ENCODE data around the gene CDT1. TPM values are rescaled to one million over a fixed set of nuclear protein-coding genes. Genes with fewer than 3 reads are reported as not detected.
A peak's percentile ranks its signal among the peaks of the same experiment; 100 is the strongest.

The CDT1 gene
- total RNA-seq, 1 experiment from 2014 or later = 97.7 TPM

DNA sequence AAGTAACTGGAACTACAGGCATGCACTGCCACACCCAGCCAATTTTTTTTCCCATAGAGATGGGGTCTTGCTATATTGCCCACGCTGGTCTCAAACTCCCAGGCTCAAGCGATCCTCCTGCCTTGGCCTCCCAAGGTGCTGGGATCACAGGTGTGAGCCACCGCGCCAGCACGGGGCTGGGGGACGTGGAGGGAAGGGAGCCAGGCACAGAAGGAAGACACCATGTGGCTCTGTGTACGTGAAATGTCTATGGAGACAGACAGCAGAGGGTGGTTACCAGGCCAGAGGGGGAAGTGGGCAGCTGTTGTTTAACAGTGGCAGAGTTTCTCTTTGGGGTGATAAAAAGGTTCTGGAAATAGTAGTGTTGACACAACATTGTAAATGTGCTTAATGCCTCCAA, 14.0 kb upstream of the CDT1 start:
- POLR2A ChIA-PET = no interaction called here
- TF ChIP-seq, protein P1, sequence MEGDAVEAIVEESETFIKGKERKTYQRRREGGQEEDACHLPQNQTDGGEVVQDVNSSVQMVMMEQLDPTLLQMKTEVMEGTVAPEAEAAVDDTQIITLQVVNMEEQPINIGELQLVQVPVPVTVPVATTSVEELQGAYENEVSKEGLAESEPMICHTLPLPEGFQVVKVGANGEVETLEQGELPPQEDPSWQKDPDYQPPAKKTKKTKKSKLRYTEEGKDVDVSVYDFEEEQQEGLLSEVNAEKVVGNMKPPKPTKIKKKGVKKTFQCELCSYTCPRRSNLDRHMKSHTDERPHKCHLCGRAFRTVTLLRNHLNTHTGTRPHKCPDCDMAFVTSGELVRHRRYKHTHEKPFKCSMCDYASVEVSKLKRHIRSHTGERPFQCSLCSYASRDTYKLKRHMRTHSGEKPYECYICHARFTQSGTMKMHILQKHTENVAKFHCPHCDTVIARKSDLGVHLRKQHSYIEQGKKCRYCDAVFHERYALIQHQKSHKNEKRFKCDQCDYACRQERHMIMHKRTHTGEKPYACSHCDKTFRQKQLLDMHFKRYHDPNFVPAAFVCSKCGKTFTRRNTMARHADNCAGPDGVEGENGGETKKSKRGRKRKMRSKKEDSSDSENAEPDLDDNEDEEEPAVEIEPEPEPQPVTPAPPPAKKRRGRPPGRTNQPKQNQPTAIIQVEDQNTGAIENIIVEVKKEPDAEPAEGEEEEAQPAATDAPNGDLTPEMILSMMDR (IDR thresholded peaks at IDR 0.05; ENCODE audit: insufficient read depth in 1 of 2, low read depth in 1 of 2, low read length in 1 of 2, severe bottlenecking in 1 of 2, unreplicated experiment in 1 of 2) = no peak
- intact Hi-C loops (cut with micrococcal nuclease; ENCODE audit: unreplicated experiment) = no loop called here
- CTCF ChIA-PET = interaction anchor here (2.7 kb wide), 1 partner anchor 52 kb away, joined by 8 read pairs; no protein-coding TSS in a partner anchor
- Mint-ChIP-seq H3K9me3 (ENCODE audit: unreplicated experiment) (no peaks in the 10 kb centered on the region), H3K27me3 (ENCODE audit: insufficient read depth, unreplicated experiment) (no peaks in the 10 kb centered on the region), H3K4me3 (ENCODE audit: unreplicated experiment) (no peak overlapping the region), H3K27ac (ENCODE audit: unreplicated experiment) (no peak overlapping the region), H3K36me3 (ENCODE audit: insufficient read depth, unreplicated experiment) (peaks cover 10% of the 10 kb centered on the region), H3K4me1 (ENCODE audit: low read depth, unreplicated experiment) (no peaks in the 10 kb centered on the region)
- Histone ChIP-seq H3K36me3 (ENCODE audit: control insufficient read depth, insufficient read depth, low read length) (no peaks in the 10 kb centered on the region), H3K27me3 (replicated peaks; ENCODE audit: control insufficient read depth, insufficient read depth, low read length) (no peaks in the 10 kb centered on the region), H3K4me3 (ENCODE audit: low read depth, low read length) (no peak overlapping the region), H3K9me3 (no peaks in the 10 kb centered on the region), H3K4me1 (peaks cover 12% of the 10 kb centered on the region)
- DNase-seq = no peak
- no TSS peak for BruUV-seq (replicated peaks)

DNA sequence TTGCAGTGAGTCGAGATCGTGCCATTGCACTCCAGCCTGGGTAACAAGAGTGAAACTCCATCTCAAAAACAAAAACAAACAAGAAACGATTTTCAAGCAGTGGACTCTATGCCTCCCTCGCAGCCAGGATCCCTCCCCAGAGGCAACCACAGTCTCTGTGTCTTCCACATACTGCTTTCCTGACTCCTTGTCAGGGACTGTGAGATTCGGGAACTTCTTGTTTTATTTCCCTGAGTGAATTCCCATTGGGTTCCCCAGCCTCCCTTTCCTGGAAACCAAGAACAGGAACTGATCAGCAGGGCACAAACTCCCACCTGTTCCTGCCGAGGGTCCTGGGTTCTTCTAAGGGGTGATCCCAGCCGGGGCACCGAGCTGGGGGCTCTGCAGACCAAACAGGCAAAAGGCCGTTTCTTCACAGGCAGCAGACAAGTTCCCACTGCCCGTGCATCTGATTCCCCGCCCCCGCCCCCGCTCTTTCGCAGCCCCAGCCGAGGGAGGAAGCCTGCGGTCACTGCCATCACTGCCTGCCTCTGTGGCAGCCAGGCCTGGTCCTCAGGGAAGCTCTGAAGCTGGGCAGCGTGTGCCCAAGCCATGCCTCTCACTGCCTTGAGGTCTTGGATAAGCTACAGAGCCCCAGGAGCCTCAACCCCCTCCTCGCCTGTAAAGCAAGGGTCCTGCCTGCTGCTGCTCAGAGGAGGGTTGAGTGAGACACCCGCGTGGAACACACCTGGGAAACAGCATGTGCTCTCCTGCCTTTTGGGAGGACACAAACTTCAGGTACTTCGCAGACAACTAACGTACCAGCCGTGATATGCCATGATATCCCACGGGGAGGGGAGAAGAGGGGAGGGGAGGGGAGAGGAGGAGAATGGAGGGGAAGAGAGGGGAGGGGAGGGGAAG, 13.0 kb upstream of the CDT1 start:
- Mint-ChIP-seq H3K4me1 (ENCODE audit: low read depth, unreplicated experiment) (no peaks in the 10 kb centered on the region), H3K27me3 (ENCODE audit: insufficient read depth, unreplicated experiment) (no peaks in the 10 kb centered on the region), H3K9me3 (ENCODE audit: unreplicated experiment) (no peaks in the 10 kb centered on the region), H3K4me3 (ENCODE audit: unreplicated experiment) (no peak overlapping the region), H3K27ac (ENCODE audit: unreplicated experiment) (no peak overlapping the region), H3K36me3 (ENCODE audit: insufficient read depth, unreplicated experiment) (peaks cover 10% of the 10 kb centered on the region)
- intact Hi-C loops (cut with micrococcal nuclease; ENCODE audit: unreplicated experiment) = no loop called here
- no peaks in the 10 kb centered on the region for H3K9me3 ChIP-seq
- BruUV-seq (replicated peaks) = no TSS peak
- no peaks in the 10 kb centered on the region for H3K36me3 ChIP-seq (ENCODE audit: control insufficient read depth, insufficient read depth, low read length)
- H3K4me3 ChIP-seq (ENCODE audit: low read depth, low read length) = no peak overlapping the region
- CTCF ChIA-PET = interaction anchor here (2.7 kb wide), 1 partner anchor 53 kb away, joined by 8 read pairs; no protein-coding TSS in a partner anchor
- peak in 1 of 2 experiments; percentile 4 for DNase-seq
- TF ChIP-seq, protein P1 (IDR thresholded peaks at IDR 0.05; ENCODE audit: insufficient read depth in 1 of 2, low read depth in 1 of 2, low read length in 1 of 2, severe bottlenecking in 1 of 2, unreplicated experiment in 1 of 2) = no peak
- POLR2A ChIA-PET = no interaction called here
- H3K4me1 ChIP-seq = peaks cover 11% of the 10 kb centered on the region
- H3K27me3 ChIP-seq (replicated peaks; ENCODE audit: control insufficient read depth, insufficient read depth, low read length) = no peaks in the 10 kb centered on the region

DNA sequence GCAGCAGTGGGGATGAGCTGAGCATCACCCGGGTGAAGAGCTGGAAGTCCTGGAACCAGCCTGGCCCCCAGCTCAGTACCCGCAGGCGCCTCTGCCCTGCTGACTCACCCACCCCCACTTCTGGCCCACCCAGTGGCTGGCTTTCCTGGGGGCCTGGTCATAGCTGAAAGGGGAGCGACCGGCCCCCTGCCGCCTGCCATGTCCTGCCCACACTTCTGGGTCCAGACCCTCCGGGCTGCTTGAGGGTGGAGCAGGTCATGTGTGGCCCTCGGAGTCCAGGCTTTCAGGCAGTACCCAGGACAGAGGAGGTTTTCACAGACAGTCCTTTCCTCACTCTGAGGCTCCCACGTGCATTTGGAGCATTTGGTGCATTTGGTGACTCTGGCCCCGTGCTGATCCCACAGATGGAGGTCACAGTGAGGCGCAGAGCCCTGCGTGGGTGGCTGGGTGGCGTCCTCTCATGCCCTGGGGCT, 11.5 kb upstream of the CDT1 start:
- no peak overlapping the region for H3K4me3 ChIP-seq (ENCODE audit: low read depth, low read length)
- ChIA-PET POLR2A (interaction anchor here (0.6 kb wide), 1 partner anchor 10 kb away, joined by 3 read pairs; no protein-coding TSS in a partner anchor), CTCF (interaction anchor here (0.5 to 4.2 kb wide), 3 partner anchors 29 to 1392 kb away, joined by 3 to 21 read pairs (median 5); no protein-coding TSS in a partner anchor)
- TF ChIP-seq, protein P1 (IDR thresholded peaks at IDR 0.05; ENCODE audit: insufficient read depth in 1 of 2, low read depth in 1 of 2, low read length in 1 of 2, severe bottlenecking in 1 of 2, unreplicated experiment in 1 of 2) = no peak
- H3K4me1 Mint-ChIP-seq (ENCODE audit: low read depth, unreplicated experiment) = no peaks in the 10 kb centered on the region
- H3K36me3 Mint-ChIP-seq (ENCODE audit: insufficient read depth, unreplicated experiment) = peaks cover 7% of the 10 kb centered on the region
- no peak overlapping the region for H3K27ac Mint-ChIP-seq (ENCODE audit: unreplicated experiment)
- H3K27me3 Mint-ChIP-seq (ENCODE audit: insufficient read depth, unreplicated experiment) = no peaks in the 10 kb centered on the region
- no peak overlapping the region for H3K4me3 Mint-ChIP-seq (ENCODE audit: unreplicated experiment)
- no peaks in the 10 kb centered on the region for H3K36me3 ChIP-seq (ENCODE audit: control insufficient read depth, insufficient read depth, low read length)
- H3K9me3 ChIP-seq = no peaks in the 10 kb centered on the region
- intact Hi-C loops (cut with micrococcal nuclease; ENCODE audit: unreplicated experiment) = no loop called here
- no peaks in the 10 kb centered on the region for H3K27me3 ChIP-seq (replicated peaks; ENCODE audit: control insufficient read depth, insufficient read depth, low read length)
- BruUV-seq (replicated peaks) = no TSS peak
- no peak for DNase-seq
- H3K9me3 Mint-ChIP-seq (ENCODE audit: unreplicated experiment) = no peaks in the 10 kb centered on the region
- H3K4me1 ChIP-seq = peaks cover 8% of the 10 kb centered on the region
